GM23338 (cell line): Measurements from ENCODE around the gene KCTD18. TPM values are rescaled to one million over a fixed set of nuclear protein-coding genes. Genes with fewer than 3 reads are reported as not detected.

Source experiments
- ATAC-seq: fragments of 200-7000 bp; cut with Tn5 transposase; 3 replicates; pipeline ENCODE4 v1.9.1; 2020
- DNase-seq: peaks from one replicate; pipeline ENCODE4 v3.0.0-alpha.2; 2015; ENCODE audit warnings: low spot score
- H2AFZ ChIP-seq: fragments of 200-600 bp; sonication (generic); 2 replicates; pipeline ENCODE4 v1.8.0; 2016; ENCODE audit warnings: antibody characterized with exemption, mild to moderate bottlenecking, moderate library complexity
- H3F3A ChIP-seq: fragments of 200-600 bp; sonication (generic); replicated peaks from 2 replicates; pipeline ENCODE4 v1.8.0; 2017; ENCODE audit warnings: antibody characterized with exemption, mixed run types, low read depth
- H3K27ac ChIP-seq: fragments of 200-600 bp; sonication (generic); 2 replicates; pipeline ENCODE4 v1.6.1; 2016; ENCODE audit warnings: low read depth
- H3K27me3 ChIP-seq: fragments of 200-600 bp; sonication (generic); 2 replicates; pipeline ENCODE4 v1.8.0; 2016; ENCODE audit warnings: mild to moderate bottlenecking, mixed run types, moderate library complexity; ENCODE audit not compliant: insufficient read depth
- H3K36me3 ChIP-seq: fragments of 200-600 bp; sonication (generic); 2 replicates; pipeline ENCODE4 v1.8.0; 2016; ENCODE audit warnings: mild to moderate bottlenecking; ENCODE audit not compliant: insufficient read depth
- H3K4me1 ChIP-seq: fragments of 200-600 bp; sonication (generic); 2 replicates; pipeline ENCODE4 v1.8.0; 2016; ENCODE audit warnings: mild to moderate bottlenecking, moderate library complexity; ENCODE audit not compliant: insufficient read depth
- H3K4me2 ChIP-seq: fragments of 200-600 bp; sonication (generic); 2 replicates; pipeline ENCODE4 v1.7.1; 2017; ENCODE audit warnings: mixed run types
- H3K4me3 ChIP-seq: fragments of 200-600 bp; sonication (generic); 2 replicates; pipeline ENCODE4 v1.6.1; 2016; ENCODE audit warnings: mixed run types
- H3K79me2 ChIP-seq: fragments of 200-600 bp; sonication (generic); replicated peaks from 2 replicates; pipeline ENCODE4 v1.8.0; 2017; ENCODE audit warnings: mild to moderate bottlenecking; ENCODE audit not compliant: insufficient read depth
- H3K9me2 ChIP-seq: fragments of 200-600 bp; sonication (generic); 2 replicates; pipeline ENCODE4 v1.8.0; 2017; ENCODE audit not compliant: insufficient read depth
- H4K20me1 ChIP-seq: fragments of 200-600 bp; sonication (generic); replicated peaks from 2 replicates; pipeline ENCODE4 v1.8.0; 2017; ENCODE audit warnings: mild to moderate bottlenecking; ENCODE audit not compliant: insufficient read depth
- H3K27ac Mint-ChIP-seq: 2 replicates; pipeline ENCODE4 v1.8.0; 2020; ENCODE audit warnings: inconsistent platforms, mild to moderate bottlenecking, moderate library complexity, mixed read lengths
- H3K27me3 Mint-ChIP-seq: 3 replicates; pipeline ENCODE4 v1.8.0; 2022; ENCODE audit warnings: low read depth, mild to moderate bottlenecking, moderate library complexity, mixed read lengths, inconsistent platforms; ENCODE audit not compliant: insufficient read depth, poor library complexity
- H3K36me3 Mint-ChIP-seq: 3 replicates; pipeline ENCODE4 v1.8.0; 2021; ENCODE audit warnings: low read depth, mild to moderate bottlenecking, inconsistent platforms, moderate library complexity, mixed read lengths
- H3K4me1 Mint-ChIP-seq: 3 replicates; pipeline ENCODE4 v1.8.0; 2020; ENCODE audit warnings: mild to moderate bottlenecking, inconsistent platforms, mixed read lengths
- H3K4me3 Mint-ChIP-seq: 3 replicates; pipeline ENCODE4 v1.8.0; 2021; ENCODE audit warnings: moderate library complexity, mild to moderate bottlenecking, inconsistent platforms, mixed read lengths
- H3K9me3 Mint-ChIP-seq: 3 replicates; pipeline ENCODE4 v1.8.0; 2020; ENCODE audit warnings: moderate library complexity, mild to moderate bottlenecking, inconsistent platforms, mixed read lengths
- CREB1 ChIP-seq: fragments of 250-450 bp; sonication (Bioruptor Pico); IDR thresholded peaks from 2 replicates; pipeline ENCODE4 v1.5.0; 2020; ENCODE audit warnings: low read depth, mild to moderate bottlenecking, moderate library complexity
- CTCF ChIP-seq, 2 experiments: fragments of 200-600 bp in 1 of 2; sonication (generic) in 1 of 2; conservative IDR thresholded peaks; 2 replicates each; pipeline versions ENCODE4 v1.5.1 to v1.6.1; 2016 to 2017; ENCODE audit warnings: antibody characterized with exemption in 2 of 2, low read depth in 2 of 2, mild to moderate bottlenecking in 2 of 2, moderate library complexity in 1 of 2
- ETS1 ChIP-seq: IDR thresholded peaks from 2 replicates; pipeline ENCODE4 v1.6.1; 2016; ENCODE audit warnings: antibody characterized with exemption
- EZH2 ChIP-seq: fragments of 200-600 bp; sonication (generic); IDR thresholded peaks from one replicate; pipeline ENCODE4 v1.8.0; 2017; ENCODE audit warnings: antibody characterized with exemption, mild to moderate bottlenecking, low read depth; ENCODE audit not compliant: unreplicated experiment
- EZH2phosphoT487 ChIP-seq: fragments of 200-600 bp; sonication (generic); IDR thresholded peaks from one replicate; pipeline ENCODE4 v1.8.1; 2018; ENCODE audit warnings: antibody characterized with exemption; ENCODE audit not compliant: unreplicated experiment
- JUNB ChIP-seq: IDR thresholded peaks from one replicate; pipeline ENCODE4 v1.6.1; 2016; ENCODE audit warnings: antibody characterized with exemption; ENCODE audit not compliant: unreplicated experiment
- POLR2AphosphoS5 ChIP-seq: IDR thresholded peaks from 2 replicates; pipeline ENCODE4 v1.6.1; 2016; ENCODE audit warnings: antibody characterized with exemption, low read depth
- STAT1 ChIP-seq: IDR thresholded peaks from one replicate; pipeline ENCODE4 v1.6.1; 2016; ENCODE audit warnings: antibody characterized with exemption; ENCODE audit not compliant: unreplicated experiment
- ZNF114 ChIP-seq: fragments of 250-450 bp; sonication (Bioruptor Pico); IDR thresholded peaks from 2 replicates; pipeline ENCODE4 v1.5.0; 2020; ENCODE audit warnings: mild to moderate bottlenecking, moderate library complexity
- ZNF331 ChIP-seq: fragments of 250-450 bp; sonication (Bioruptor Pico); IDR thresholded peaks from 2 replicates; pipeline ENCODE4 v1.5.0; 2020; ENCODE audit warnings: low read depth, mild to moderate bottlenecking, moderate library complexity
- polyA plus RNA-seq: library from polyadenylated mRNA; unstranded; fragments of >200 nt; fragmentation: Nextera tagmentation; extraction: Ambion mirVana; gene quantifications from 2 replicates; pipeline ENCODE4 v1.2.1, GENCODE V29; 2016
- total RNA-seq: library from RNA; depleted of rRNA; stranded (reverse); fragments of >200 nt; shearing (Covaris generic); gene quantifications from 2 replicates; pipeline ENCODE4 v1.2.3, GENCODE V29; 2014
- TF ChIP-seq, protein P1 (sequence below): fragments of 250-450 bp; sonication (Bioruptor Pico); IDR thresholded peaks from 2 replicates; pipeline ENCODE4 v1.5.0; 2020; ENCODE audit warnings: mild to moderate bottlenecking, moderate library complexity

Gene KCTD18
- total and polyA plus RNA-seq, 2 experiments from 2014 or later, result 3.3 to 4.7 TPM

DNA sequence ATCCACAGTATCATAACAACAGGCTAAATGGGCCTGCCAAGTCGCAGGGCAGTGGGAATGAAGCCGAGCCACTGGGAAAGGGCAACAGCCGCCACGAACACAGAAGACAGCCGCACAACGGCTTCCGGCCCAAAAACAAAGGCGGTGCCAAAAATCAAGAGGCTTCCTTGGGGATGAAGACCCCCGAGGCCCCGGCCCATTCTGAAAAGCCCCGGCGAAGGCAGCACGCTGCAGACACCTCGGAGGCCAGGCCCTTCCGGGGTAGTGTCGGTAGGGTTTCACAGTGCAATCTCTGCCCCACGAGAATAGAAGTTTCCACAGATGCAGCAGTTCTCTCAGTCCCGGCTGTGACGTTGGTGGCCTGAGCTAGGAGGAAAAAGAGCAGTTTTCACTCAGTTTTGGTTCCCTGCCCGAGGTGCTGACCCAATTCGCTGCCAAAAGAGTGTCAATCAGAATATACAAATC is 32.2 kb downstream of the KCTD18 start:
- H3K36me3 ChIP-seq, result peaks cover 49% of the 10 kb centered on the region
- no peak overlapping the region for H3K4me2 ChIP-seq
- H3K27me3 ChIP-seq, result no peaks in the 10 kb centered on the region
- H3K36me3 Mint-ChIP-seq, result peaks cover 74% of the 10 kb centered on the region
- no peaks in the 10 kb centered on the region for H3K9me2 ChIP-seq
- H4K20me1 ChIP-seq, result no peaks in the 10 kb centered on the region
- peaks cover 14% of the 10 kb centered on the region for H3K4me1 ChIP-seq
- H3K27ac ChIP-seq, result no peak overlapping the region
- H3K4me1 Mint-ChIP-seq, result peaks cover 30% of the 10 kb centered on the region
- no peaks in the 10 kb centered on the region for H3K9me3 Mint-ChIP-seq
- ATAC-seq, result no peak
- no peaks in the 10 kb centered on the region for H3F3A ChIP-seq
- no peaks in the 10 kb centered on the region for H3K79me2 ChIP-seq
- no peak overlapping the region for H3K4me3 ChIP-seq
- no peak overlapping the region for H2AFZ ChIP-seq
- no peak for DNase-seq
- TF ChIP-seq EZH2phosphoT487 (no peak), EZH2 (no peak), CREB1 (CRISPR knock-in tag) (no peak), ETS1 (no peak), CTCF (conservative IDR thresholded peaks at IDR 0.05; ENCODE audit: low read depth in 2 of 2) (no peak), ZNF114 (CRISPR knock-in tag) (no peak), STAT1 (no peak), ZNF331 (no peak), JUNB (no peak), POLR2AphosphoS5 (no peak)
- TF ChIP-seq, protein P1, sequence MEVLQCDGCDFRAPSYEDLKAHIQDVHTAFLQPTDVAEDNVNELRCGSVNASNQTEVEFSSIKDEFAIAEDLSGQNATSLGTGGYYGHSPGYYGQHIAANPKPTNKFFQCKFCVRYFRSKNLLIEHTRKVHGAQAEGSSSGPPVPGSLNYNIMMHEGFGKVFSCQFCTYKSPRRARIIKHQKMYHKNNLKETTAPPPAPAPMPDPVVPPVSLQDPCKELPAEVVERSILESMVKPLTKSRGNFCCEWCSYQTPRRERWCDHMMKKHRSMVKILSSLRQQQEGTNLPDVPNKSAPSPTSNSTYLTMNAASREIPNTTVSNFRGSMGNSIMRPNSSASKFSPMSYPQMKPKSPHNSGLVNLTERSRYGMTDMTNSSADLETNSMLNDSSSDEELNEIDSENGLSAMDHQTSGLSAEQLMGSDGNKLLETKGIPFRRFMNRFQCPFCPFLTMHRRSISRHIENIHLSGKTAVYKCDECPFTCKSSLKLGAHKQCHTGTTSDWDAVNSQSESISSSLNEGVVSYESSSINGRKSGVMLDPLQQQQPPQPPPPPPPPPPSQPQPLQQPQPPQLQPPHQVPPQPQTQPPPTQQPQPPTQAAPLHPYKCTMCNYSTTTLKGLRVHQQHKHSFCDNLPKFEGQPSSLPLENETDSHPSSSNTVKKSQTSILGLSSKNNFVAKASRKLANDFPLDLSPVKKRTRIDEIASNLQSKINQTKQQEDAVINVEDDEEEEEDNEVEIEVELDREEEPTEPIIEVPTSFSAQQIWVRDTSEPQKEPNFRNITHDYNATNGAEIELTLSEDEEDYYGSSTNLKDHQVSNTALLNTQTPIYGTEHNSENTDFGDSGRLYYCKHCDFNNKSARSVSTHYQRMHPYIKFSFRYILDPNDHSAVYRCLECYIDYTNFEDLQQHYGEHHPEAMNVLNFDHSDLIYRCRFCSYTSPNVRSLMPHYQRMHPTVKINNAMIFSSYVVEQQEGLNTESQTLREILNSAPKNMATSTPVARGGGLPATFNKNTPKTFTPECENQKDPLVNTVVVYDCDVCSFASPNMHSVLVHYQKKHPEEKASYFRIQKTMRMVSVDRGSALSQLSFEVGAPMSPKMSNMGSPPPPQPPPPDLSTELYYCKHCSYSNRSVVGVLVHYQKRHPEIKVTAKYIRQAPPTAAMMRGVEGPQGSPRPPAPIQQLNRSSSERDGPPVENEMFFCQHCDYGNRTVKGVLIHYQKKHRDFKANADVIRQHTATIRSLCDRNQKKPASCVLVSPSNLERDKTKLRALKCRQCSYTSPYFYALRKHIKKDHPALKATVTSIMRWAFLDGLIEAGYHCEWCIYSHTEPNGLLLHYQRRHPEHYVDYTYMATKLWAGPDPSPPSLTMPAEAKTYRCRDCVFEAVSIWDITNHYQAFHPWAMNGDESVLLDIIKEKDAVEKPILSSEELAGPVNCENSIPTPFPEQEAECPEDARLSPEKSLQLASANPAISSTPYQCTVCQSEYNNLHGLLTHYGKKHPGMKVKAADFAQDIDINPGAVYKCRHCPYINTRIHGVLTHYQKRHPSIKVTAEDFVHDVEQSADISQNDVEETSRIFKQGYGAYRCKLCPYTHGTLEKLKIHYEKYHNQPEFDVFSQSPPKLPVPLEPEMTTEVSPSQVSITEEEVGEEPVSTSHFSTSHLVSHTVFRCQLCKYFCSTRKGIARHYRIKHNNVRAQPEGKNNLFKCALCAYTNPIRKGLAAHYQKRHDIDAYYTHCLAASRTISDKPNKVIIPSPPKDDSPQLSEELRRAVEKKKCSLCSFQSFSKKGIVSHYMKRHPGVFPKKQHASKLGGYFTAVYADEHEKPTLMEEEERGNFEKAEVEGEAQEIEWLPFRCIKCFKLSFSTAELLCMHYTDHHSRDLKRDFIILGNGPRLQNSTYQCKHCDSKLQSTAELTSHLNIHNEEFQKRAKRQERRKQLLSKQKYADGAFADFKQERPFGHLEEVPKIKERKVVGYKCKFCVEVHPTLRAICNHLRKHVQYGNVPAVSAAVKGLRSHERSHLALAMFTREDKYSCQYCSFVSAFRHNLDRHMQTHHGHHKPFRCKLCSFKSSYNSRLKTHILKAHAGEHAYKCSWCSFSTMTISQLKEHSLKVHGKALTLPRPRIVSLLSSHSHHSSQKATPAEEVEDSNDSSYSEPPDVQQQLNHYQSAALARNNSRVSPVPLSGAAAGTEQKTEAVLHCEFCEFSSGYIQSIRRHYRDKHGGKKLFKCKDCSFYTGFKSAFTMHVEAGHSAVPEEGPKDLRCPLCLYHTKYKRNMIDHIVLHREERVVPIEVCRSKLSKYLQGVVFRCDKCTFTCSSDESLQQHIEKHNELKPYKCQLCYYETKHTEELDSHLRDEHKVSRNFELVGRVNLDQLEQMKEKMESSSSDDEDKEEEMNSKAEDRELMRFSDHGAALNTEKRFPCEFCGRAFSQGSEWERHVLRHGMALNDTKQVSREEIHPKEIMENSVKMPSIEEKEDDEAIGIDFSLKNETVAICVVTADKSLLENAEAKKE (CRISPR knock-in tag), result no peak
- H3K27ac Mint-ChIP-seq, result peak overlapping the region; percentile 37; the same call in 1 of the 2 replicates
- H3K4me3 Mint-ChIP-seq, result no peak overlapping the region
- H3K27me3 Mint-ChIP-seq, result peaks cover 5% of the 10 kb centered on the region
